HCT116 (cell line): ENCODE results near the gene CD24. TPM values are rescaled to one million over a fixed set of nuclear protein-coding genes. Genes with fewer than 3 reads are reported as not detected.

ENCODE experiments used
- ATAC-seq: fragments of 200-7000 bp; cut with Tn5 transposase; 2 replicates; pipeline ENCODE4 v1.9.1; 2020; ENCODE audit warnings: mild to moderate bottlenecking, moderate library complexity
- BruUV-seq: library from RNA; stranded (reverse); fragments of 400-500 nt; replicated peaks from 2 replicates; lab custom pipeline; 2021; lab: Mats Ljungman, UMichigan
- CTCF ChIA-PET: fragments of 300-600 bp; sonication (Branson Sonifier 250); formaldehyde crosslinking; loops from one replicate; lab custom pipeline; 2021; ENCODE audit warnings: antibody characterized with exemption; lab: Charles Lee
- POLR2A ChIA-PET: fragments of 300-600, 350-600 bp; sonication (Branson Sonifier 250); formaldehyde crosslinking; loops from one replicate; lab custom pipeline; 2021; ENCODE audit warnings: antibody characterized with exemption; lab: Charles Lee
- RAD21 ChIA-PET, 2 experiments: fragments of 300-600 bp; sonication (Branson Sonifier 250); formaldehyde crosslinking; loops; one replicate each; lab custom pipeline; 2023; ENCODE audit warnings: low total read pairs in 2 of 2; ENCODE audit not compliant: uncharacterized antibody in 2 of 2, unreplicated experiment in 2 of 2, low non-redundant PET in 1 of 2; lab: Charles Lee
- DNase-seq: peaks from one replicate; pipeline ENCODE4 v3.0.0-alpha.2; 2010; ENCODE audit warnings: low read depth, low spot score
- H2AFZ ChIP-seq: fragments of 200-600 bp; shearing (Covaris generic), sonication (generic); 2 replicates; pipeline ENCODE4 v1.6.1; 2017; ENCODE audit warnings: low read depth, mixed run types, mixed read lengths, antibody characterized with exemption, low read length; ENCODE audit not compliant: poor library complexity, severe bottlenecking
- H3K27ac ChIP-seq: 2 replicates; pipeline ENCODE4 v1.5.1; 2012; ENCODE audit warnings: low read depth, low read length
- H3K27me3 ChIP-seq: fragments of 200-600 bp; sonication (generic); 2 replicates; pipeline ENCODE4 v1.6.1; 2016; ENCODE audit warnings: mixed run types, low read length, mixed read lengths; ENCODE audit not compliant: insufficient read depth
- H3K36me3 ChIP-seq, 2 experiments: fragments of 200-500 bp in 1 of 2; fragments of 200-600 bp in 1 of 2; sonication (Bioruptor generic) in 1 of 2; sonication (generic) in 1 of 2; 2 replicates each; pipeline versions ENCODE4 v1.5.1 to v1.6.1; 2014 to 2016; ENCODE audit warnings: low read length in 2 of 2, inconsistent platforms in 1 of 2, mixed read lengths in 1 of 2, mixed run types in 1 of 2; ENCODE audit not compliant: insufficient read depth in 2 of 2, control insufficient read depth in 1 of 2
- H3K4me1 ChIP-seq, 2 experiments: fragments of 200-600 bp in 1 of 2; sonication (generic) in 1 of 2; 2 replicates each; pipeline versions ENCODE4 v1.5.1 to v1.6.1; 2012 to 2017; ENCODE audit warnings: low read length in 2 of 2, inconsistent platforms in 1 of 2, mild to moderate bottlenecking in 1 of 2, mixed read lengths in 1 of 2, mixed run types in 1 of 2, moderate library complexity in 1 of 2; ENCODE audit not compliant: insufficient read depth in 2 of 2, control insufficient read depth in 1 of 2
- H3K4me2 ChIP-seq: fragments of 200-600 bp; sonication (generic); 2 replicates; pipeline ENCODE4 v1.6.1; 2017; ENCODE audit warnings: mixed run types, low read length, mixed read lengths
- H3K4me3 ChIP-seq, 2 experiments: fragments of 200-600 bp in 1 of 2; sonication (generic) in 1 of 2; replicated peaks in 1 of 2; 2 replicates each; pipeline ENCODE4 v1.5.1; 2011 to 2016; ENCODE audit warnings: low read length in 2 of 2, control low read depth in 1 of 2, low read depth in 1 of 2, mild to moderate bottlenecking in 1 of 2, mixed read lengths in 1 of 2, mixed run types in 1 of 2
- H3K79me2 ChIP-seq: fragments of 200-600 bp; sonication (generic); 2 replicates; pipeline ENCODE4 v1.6.1; 2017; ENCODE audit warnings: mild to moderate bottlenecking, mixed run types, low read length, moderate library complexity, mixed read lengths; ENCODE audit not compliant: insufficient read depth
- H3K9ac ChIP-seq: fragments of 200-600 bp; sonication (generic); 2 replicates; pipeline ENCODE4 v1.6.1; 2016; ENCODE audit warnings: low read length, mixed read lengths
- H3K9me2 ChIP-seq: fragments of 200-600 bp; sonication (generic), shearing (Covaris generic); 2 replicates; pipeline ENCODE4 v1.6.1; 2017; ENCODE audit warnings: mixed run types, mild to moderate bottlenecking, moderate library complexity; ENCODE audit not compliant: insufficient read depth
- H3K9me3 ChIP-seq, 2 experiments: fragments of 200-500 bp in 1 of 2; fragments of 200-600 bp in 1 of 2; sonication (Bioruptor generic) in 1 of 2; sonication (generic) in 1 of 2; 2 replicates each; pipeline ENCODE4 v1.6.1; 2014 to 2017; ENCODE audit warnings: low read length in 2 of 2, mixed read lengths in 2 of 2, inconsistent platforms in 1 of 2, low read depth in 1 of 2, mild to moderate bottlenecking in 1 of 2, mixed run types in 1 of 2, moderate library complexity in 1 of 2; ENCODE audit not compliant: control insufficient read depth in 1 of 2, insufficient read depth in 1 of 2
- H4K20me1 ChIP-seq: fragments of 200-600 bp; sonication (generic), shearing (Covaris generic); 2 replicates; pipeline ENCODE4 v1.6.1; 2017; ENCODE audit warnings: mixed run types, mild to moderate bottlenecking, moderate library complexity; ENCODE audit not compliant: insufficient read depth
- CEBPB ChIP-seq: IDR thresholded peaks from 2 replicates; pipeline ENCODE4 v1.6.1; 2012; ENCODE audit warnings: low read depth
- EGR1 ChIP-seq: IDR thresholded peaks from 2 replicates; pipeline ENCODE4 v1.6.1; 2012; ENCODE audit warnings: low read depth
- ELF1 ChIP-seq: IDR thresholded peaks from 2 replicates; pipeline ENCODE4 v1.6.1; 2012; ENCODE audit warnings: low read depth, borderline replicate concordance
- POLR2A ChIP-seq: IDR thresholded peaks from 2 replicates; pipeline ENCODE4 v1.7.0; 2011; ENCODE audit warnings: borderline replicate concordance; ENCODE audit not compliant: insufficient read depth, insufficient read length; ENCODE audit errors: extremely low read depth
- POLR2AphosphoS5 ChIP-seq: IDR thresholded peaks from 2 replicates; pipeline ENCODE4 v1.6.1; 2011; ENCODE audit warnings: mild to moderate bottlenecking, low read depth, low read length, moderate library complexity
- SIN3A ChIP-seq: IDR thresholded peaks from 2 replicates; pipeline ENCODE4 v1.6.1; 2012; ENCODE audit warnings: low read depth
- SP1 ChIP-seq: IDR thresholded peaks from 2 replicates; pipeline ENCODE4 v1.6.1; 2012; ENCODE audit warnings: low read depth
- SRF ChIP-seq: IDR thresholded peaks from 2 replicates; pipeline ENCODE4 v1.6.1; 2012; ENCODE audit warnings: low read depth
- TCF7L2 ChIP-seq: IDR thresholded peaks from 2 replicates; pipeline ENCODE4 v1.7.0; 2011; ENCODE audit warnings: borderline replicate concordance, inconsistent platforms; ENCODE audit not compliant: insufficient read depth, insufficient read length; ENCODE audit errors: extremely low read depth
- intact Hi-C: fragments of 100-400 bp; cut with micrococcal nuclease; formaldehyde crosslinking; loops from 2 replicates; pipeline ENCODE4 v1.10.0; 2022
- total RNA-seq: library from RNA; stranded (reverse); gene quantifications from one replicate; pipeline ENCODE4 v1.2.1, GENCODE V29; 2021; ENCODE audit not compliant: unreplicated experiment
- TF ChIP-seq, protein P1 (sequence below), 3 experiments: fragments of 200-600 bp in 1 of 3; sonication (generic) in 1 of 3; IDR thresholded peaks in 2 of 3; conservative IDR thresholded peaks in 1 of 3; 2 replicates each; pipeline ENCODE4 v1.5.1; 2012 to 2017; ENCODE audit warnings: low read depth in 2 of 3, low read length in 2 of 3, antibody characterized with exemption in 1 of 3, borderline replicate concordance in 1 of 3, control low read depth in 1 of 3, mild to moderate bottlenecking in 1 of 3, mixed read lengths in 1 of 3, mixed run types in 1 of 3, moderate library complexity in 1 of 3; ENCODE audit not compliant: insufficient read depth in 1 of 3

Gene CD24
- total RNA-seq, 1 experiment from 2014 or later = 7.3 TPM

DNA sequence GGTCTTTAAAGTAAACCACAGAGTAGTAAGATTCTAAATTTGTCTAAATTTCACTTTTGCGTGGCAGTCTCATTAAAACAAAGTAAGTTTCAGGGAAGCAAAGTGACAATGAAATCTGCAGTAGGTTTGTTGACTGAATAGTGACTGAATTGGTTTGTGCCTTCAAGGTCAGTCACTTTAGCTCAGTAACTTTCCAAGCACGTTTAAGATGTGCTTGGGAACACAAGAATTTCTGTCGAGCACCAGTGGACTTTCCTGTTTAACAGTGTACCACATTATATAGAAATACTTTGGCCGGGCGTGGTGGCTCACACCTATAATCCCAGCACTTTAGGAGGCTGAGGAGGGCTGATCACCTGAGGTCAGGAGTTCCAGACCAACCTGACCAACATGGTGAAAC, 1.7 kb upstream of the CD24 start:
- Histone ChIP-seq H2AFZ (peak overlapping the region; percentile 97), H3K4me3 (no peak overlapping the region; a peak in 1 of 4 replicates), H4K20me1 (no peaks in the 10 kb centered on the region), H3K27ac (no peak overlapping the region), H3K4me2 (peak overlapping the region; percentile 95), H3K9ac (no peak overlapping the region), H3K27me3 (no peaks in the 10 kb centered on the region), H3K9me2 (no peaks in the 10 kb centered on the region), H3K9me3 (no peaks in the 10 kb centered on the region), H3K4me1 (peaks cover 5 to 20% of the 10 kb centered on the region in 2 experiments; a peak in 3 of 4 replicates), H3K36me3 (no peaks in the 10 kb centered on the region), H3K79me2 (no peaks in the 10 kb centered on the region)
- BruUV-seq = no TSS peak
- no peak for ATAC-seq
- CTCF ChIA-PET = interaction anchor here (2.0 kb wide), 1 partner anchor 637 kb away, joined by 5 read pairs; no protein-coding TSS in a partner anchor
- TF ChIP-seq ELF1 = no peak
- TF ChIP-seq SP1 = no peak
- no peak for TF ChIP-seq POLR2A
- no peak for TF ChIP-seq EGR1
- TF ChIP-seq TCF7L2 = no peak
- no peak for TF ChIP-seq POLR2AphosphoS5
- TF ChIP-seq, protein P1, sequence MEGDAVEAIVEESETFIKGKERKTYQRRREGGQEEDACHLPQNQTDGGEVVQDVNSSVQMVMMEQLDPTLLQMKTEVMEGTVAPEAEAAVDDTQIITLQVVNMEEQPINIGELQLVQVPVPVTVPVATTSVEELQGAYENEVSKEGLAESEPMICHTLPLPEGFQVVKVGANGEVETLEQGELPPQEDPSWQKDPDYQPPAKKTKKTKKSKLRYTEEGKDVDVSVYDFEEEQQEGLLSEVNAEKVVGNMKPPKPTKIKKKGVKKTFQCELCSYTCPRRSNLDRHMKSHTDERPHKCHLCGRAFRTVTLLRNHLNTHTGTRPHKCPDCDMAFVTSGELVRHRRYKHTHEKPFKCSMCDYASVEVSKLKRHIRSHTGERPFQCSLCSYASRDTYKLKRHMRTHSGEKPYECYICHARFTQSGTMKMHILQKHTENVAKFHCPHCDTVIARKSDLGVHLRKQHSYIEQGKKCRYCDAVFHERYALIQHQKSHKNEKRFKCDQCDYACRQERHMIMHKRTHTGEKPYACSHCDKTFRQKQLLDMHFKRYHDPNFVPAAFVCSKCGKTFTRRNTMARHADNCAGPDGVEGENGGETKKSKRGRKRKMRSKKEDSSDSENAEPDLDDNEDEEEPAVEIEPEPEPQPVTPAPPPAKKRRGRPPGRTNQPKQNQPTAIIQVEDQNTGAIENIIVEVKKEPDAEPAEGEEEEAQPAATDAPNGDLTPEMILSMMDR (IDR thresholded peaks at IDR 0.05 in 2 of 3, conservative IDR thresholded peaks at IDR 0.05 in 1 of 3; ENCODE audit: borderline replicate concordance in 1 of 3, insufficient read depth in 1 of 3, low read depth in 2 of 3, low read length in 2 of 3) = no peak
- no peak for TF ChIP-seq CEBPB
- no peak for TF ChIP-seq SRF
- TF ChIP-seq SIN3A = no peak
- DNase-seq = no peak
- POLR2A ChIA-PET = no interaction called here
- RAD21 ChIA-PET = no interaction called here
- intact Hi-C loops = loop anchor here (5.0 kb wide), 1 partner anchor 94 kb away; no protein-coding TSS in a partner anchor
